Lower leg skin (tissue), 4 donors: ENCODE measurements around the gene CEP112. TPM values are rescaled to one million over a fixed set of nuclear protein-coding genes. Genes with fewer than 3 reads are reported as not detected.

Source experiments
- DNase-seq, 2 donors: peaks; one replicate each; pipeline ENCODE4 v3.0.0-alpha.2; 2019; ENCODE audit warnings: low spot score in 2 of 2
- H3K4me3 ChIP-seq: fragments of 200-600 bp; sonication (generic); 2 replicates; pipeline ENCODE4 v1.5.1; 2017; ENCODE audit warnings: mild to moderate bottlenecking, low read depth; ENCODE audit not compliant: poor library complexity, severe bottlenecking
- POLR2A ChIP-seq, 2 donors: fragments of 450-650 bp; IDR thresholded peaks; one replicate each; pipeline ENCODE4 v1.6.1; 2016 to 2017; ENCODE audit warnings: antibody characterized with exemption in 2 of 2, mild to moderate bottlenecking in 1 of 2, moderate library complexity in 1 of 2
- WGBS, 2 donors: methylation state at CpG; one replicate each; pipeline ENCODE4 v1.1.5; 2018; 5-methylcytosine and 5-hydroxymethylcytosine counted together
- intact Hi-C: fragments of 100-400 bp; cut with DNase I; formaldehyde crosslinking; loops from one replicate; pipeline ENCODE4 v1.15.0; 2023; ENCODE audit warnings: low total_unique reads
- total RNA-seq, 4 donors: library from RNA; depleted of rRNA; stranded (reverse); fragments of >200 nt; gene quantifications; one replicate each; pipeline ENCODE4 v1.1.0, GENCODE V29; 2016
- TF ChIP-seq, protein P1 (sequence below), 3 donors: fragments of 450-650 bp; IDR thresholded peaks; one replicate each; pipeline ENCODE4 v1.5.1; 2016; ENCODE audit warnings: antibody characterized with exemption in 3 of 3, mild to moderate bottlenecking in 3 of 3, moderate library complexity in 2 of 3

Gene CEP112
- total RNA-seq, 4 donors from 2014 or later: 1.6 to 7.6 (median 3.6) TPM

DNA sequence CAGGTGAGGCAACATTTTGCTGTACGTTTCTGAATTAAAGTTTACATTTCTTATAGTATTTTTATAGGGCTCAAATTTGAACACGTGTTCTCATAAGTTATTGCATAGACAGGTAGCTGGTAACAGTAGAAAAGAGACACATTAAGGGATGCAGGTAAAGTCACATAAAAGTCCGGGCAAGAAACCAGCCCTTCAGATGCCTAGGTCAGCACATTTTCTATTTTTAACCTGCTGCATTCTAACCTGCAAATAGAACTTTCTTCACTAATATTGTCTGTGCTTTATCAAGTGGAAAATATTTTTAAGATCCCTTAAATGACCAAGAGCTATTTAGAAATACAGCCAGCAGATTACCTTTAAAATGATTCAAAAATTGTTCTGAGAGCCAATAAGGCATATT is 323.1 kb downstream of the CEP112 start:
- no peak overlapping the region for H3K4me3 ChIP-seq
- WGBS, 2 donors: 45 to 76% methylated on average over 3 of the region's 3 CpGs
- TF ChIP-seq, protein P1, sequence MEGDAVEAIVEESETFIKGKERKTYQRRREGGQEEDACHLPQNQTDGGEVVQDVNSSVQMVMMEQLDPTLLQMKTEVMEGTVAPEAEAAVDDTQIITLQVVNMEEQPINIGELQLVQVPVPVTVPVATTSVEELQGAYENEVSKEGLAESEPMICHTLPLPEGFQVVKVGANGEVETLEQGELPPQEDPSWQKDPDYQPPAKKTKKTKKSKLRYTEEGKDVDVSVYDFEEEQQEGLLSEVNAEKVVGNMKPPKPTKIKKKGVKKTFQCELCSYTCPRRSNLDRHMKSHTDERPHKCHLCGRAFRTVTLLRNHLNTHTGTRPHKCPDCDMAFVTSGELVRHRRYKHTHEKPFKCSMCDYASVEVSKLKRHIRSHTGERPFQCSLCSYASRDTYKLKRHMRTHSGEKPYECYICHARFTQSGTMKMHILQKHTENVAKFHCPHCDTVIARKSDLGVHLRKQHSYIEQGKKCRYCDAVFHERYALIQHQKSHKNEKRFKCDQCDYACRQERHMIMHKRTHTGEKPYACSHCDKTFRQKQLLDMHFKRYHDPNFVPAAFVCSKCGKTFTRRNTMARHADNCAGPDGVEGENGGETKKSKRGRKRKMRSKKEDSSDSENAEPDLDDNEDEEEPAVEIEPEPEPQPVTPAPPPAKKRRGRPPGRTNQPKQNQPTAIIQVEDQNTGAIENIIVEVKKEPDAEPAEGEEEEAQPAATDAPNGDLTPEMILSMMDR (IDR thresholded peaks at IDR 0.05): no peak
- TF ChIP-seq POLR2A (IDR thresholded peaks at IDR 0.05): no peak
- DNase-seq: no peak
- intact Hi-C loops: no loop called here

DNA sequence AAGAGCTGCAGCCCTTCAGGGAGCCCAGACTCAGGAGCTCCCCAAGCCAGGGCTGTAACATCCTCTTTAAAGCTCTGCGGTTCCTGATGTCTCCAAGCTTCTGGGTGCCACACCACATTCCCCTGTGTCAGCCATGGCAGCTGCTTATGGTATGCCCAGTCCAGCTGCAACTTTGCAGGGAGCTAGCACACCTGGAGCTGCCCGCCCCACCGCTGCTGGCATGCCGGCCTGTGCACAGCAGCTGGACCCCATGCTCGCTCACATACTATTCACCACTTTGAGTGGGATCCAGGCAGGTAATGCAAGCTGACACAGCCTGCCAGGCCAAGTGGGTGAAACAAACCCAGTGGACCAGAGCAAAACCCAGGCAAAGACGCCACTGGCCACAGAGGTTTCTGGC is 324.9 kb downstream of the CEP112 start:
- no peak for DNase-seq
- no peak overlapping the region for H3K4me3 ChIP-seq
- 93 to 100% methylated on average over 3 to 6 of the region's 6 CpGs for WGBS, 2 donors
- TF ChIP-seq, protein P1 (IDR thresholded peaks at IDR 0.05): no peak
- TF ChIP-seq POLR2A (IDR thresholded peaks at IDR 0.05): no peak
- intact Hi-C loops: no loop called here

DNA sequence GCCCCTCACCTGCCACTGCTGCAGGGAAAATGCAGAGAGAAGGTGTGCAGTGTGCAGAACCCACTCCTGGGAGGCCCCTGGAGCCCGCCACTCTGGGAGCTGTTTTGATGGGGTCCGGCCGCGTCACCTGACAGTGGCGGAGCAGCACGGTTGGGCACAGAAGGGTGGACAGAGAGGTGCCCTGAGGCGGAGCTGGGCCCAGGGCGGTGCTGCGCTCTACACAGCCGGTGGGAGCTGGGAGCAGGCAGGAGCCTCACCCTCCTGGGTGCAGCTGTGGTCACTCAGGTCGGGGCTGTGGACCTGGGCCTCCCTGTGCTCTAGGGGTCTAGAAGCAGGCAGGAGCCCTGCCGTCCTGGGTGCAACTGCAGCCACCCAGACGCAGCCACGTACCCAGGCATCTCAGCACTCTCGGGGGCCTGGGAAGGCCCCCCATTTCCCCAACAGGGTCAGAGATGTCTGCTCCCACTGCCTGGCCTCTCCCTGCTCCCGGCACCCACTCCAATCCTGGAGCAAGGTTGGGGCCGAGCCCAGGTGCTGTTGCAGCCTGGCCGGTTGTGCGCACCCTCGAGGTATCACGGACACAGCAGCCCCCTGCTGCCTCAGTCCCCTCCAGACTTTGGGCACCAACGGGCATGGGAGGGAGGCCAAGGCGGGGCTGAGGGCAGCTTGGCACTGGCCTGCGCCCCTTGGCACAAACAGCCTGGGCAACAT is 326.1 kb downstream of the CEP112 start:
- TF ChIP-seq, protein P1 (IDR thresholded peaks at IDR 0.05): no peak
- TF ChIP-seq POLR2A (IDR thresholded peaks at IDR 0.05): no peak
- no peak for DNase-seq

DNA sequence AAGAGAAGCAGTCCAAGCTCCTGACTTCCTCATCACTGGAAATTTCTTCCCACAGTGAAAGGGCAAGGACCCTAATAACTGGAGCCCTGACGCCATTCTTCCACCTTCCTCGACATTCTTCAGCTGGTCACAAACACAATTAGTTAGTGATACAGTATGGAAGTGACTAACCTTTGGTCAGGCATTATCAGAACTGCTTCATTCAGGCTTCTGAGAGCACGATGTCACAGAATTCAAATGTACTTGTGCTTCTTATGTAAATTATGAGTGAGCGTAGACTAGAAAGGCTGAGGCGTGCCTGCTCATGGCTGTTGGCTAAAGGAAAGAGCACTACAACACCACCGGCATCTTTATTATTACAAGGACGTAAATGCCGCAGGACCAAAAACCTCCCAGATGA is 327.5 kb downstream of the CEP112 start:
- H3K4me3 ChIP-seq: no peak overlapping the region
- no peak for TF ChIP-seq POLR2A (IDR thresholded peaks at IDR 0.05)
- TF ChIP-seq, protein P1 (IDR thresholded peaks at IDR 0.05): no peak
- intact Hi-C loops: no loop called here
- no peak for DNase-seq
- 84 to 92% methylated on average over 8 of the region's 8 CpGs for WGBS, 2 donors

More for the DNA sequence above, 326.1 kb downstream of the CEP112 start:
- no peak overlapping the region for H3K4me3 ChIP-seq
- WGBS, 2 donors: 87 to 96% methylated on average over 11 to 14 of the region's 24 CpGs
- intact Hi-C loops: no loop called here

DNA sequence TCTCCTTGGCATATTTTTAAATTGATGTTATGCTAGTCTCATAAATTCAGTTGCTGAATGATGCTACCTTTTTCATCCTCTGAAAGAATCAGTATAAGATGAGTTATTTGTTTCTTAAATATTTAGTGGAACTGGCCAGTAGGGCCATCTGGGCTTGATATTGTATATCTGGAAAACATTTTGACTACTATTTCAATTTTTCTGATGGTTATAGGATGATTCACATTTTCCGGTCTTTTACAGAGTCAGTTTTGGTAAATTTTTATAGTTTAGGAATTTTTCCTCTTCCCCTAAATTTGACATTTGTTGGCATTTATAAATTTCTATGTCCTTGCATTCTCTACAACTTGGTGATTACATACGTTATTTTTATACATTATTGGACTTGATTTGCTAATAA is 334.2 kb downstream of the CEP112 start:
- 77 to 78% methylated on average over 2 of the region's 2 CpGs for WGBS, 2 donors
- no peak for DNase-seq
- TF ChIP-seq, protein P1 (IDR thresholded peaks at IDR 0.05): no peak
- no peak for TF ChIP-seq POLR2A (IDR thresholded peaks at IDR 0.05)
- intact Hi-C loops: no loop called here
- no peak overlapping the region for H3K4me3 ChIP-seq

DNA sequence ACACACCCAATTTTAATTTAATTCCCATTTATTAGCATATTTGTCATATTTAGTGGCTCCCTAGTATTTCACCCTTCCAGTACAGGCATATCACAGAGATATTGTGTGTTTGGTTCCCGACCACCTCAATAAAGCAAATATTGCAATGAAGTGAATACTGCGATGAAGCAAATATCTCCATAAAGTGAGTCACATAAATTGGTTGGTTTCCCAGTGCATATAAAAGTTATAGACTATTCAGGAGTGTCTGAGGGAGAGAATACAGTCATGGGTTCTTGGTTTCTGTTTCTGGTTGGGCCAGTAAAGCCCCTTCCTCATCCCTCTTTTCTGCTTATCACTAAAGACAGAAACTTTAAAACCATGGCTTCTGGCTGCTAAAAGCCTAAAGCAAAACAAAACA is 335.1 kb downstream of the CEP112 start:
- 36 to 53% methylated on average over 2 of the region's 2 CpGs for WGBS, 2 donors
- no peak for DNase-seq
- no peak overlapping the region for H3K4me3 ChIP-seq
- no peak for TF ChIP-seq POLR2A (IDR thresholded peaks at IDR 0.05)
- TF ChIP-seq, protein P1 (IDR thresholded peaks at IDR 0.05): no peak
- intact Hi-C loops: no loop called here
